Caki2 (cell line): ENCODE data around the gene AFMID. TPM values are rescaled to one million over a fixed set of nuclear protein-coding genes. Genes with fewer than 3 reads are reported as not detected.
A peak's percentile ranks its signal among the peaks of the same experiment; 100 is the strongest.

Source experiments
- DNase-seq: peaks from one replicate; pipeline ENCODE4 v3.0.0-alpha.2; 2015; ENCODE audit warnings: low read depth
- in situ Hi-C: cut with HindIII; loops from 2 replicates; pipeline ENCODE4 v1.10.0; 2016; ENCODE audit warnings: low sequenced_read_pairs, low pct_unique_long_range_greater_than_20kb, mixed read lengths
- total RNA-seq: library from RNA; depleted of rRNA; stranded (reverse); fragments of >200 nt; shearing (Covaris generic); gene quantifications from 2 replicates; pipeline ENCODE4 v1.2.3, GENCODE V29; 2014; ENCODE audit warnings: low replicate concordance

The AFMID gene
- total RNA-seq, 1 experiment from 2014 or later = 41.1 TPM

GRCh38 chr17:78174346-78174869 lies 12.8 kb upstream of the AFMID start:
- DNase-seq = no peak
- in situ Hi-C loops = no loop called here

GRCh38 chr17:78174870-78175642 lies 12.1 kb upstream of the AFMID start:
- in situ Hi-C loops = no loop called here
- no peak for DNase-seq

- in situ Hi-C loops = no loop called here
- no peak for DNase-seq
These were observed 11.6 kb upstream of the AFMID start for GRCh38 chr17:78175643-78175981.

- in situ Hi-C loops = no loop called here
- DNase-seq = no peak
These were observed 10.6 kb upstream of the AFMID start for GRCh38 chr17:78176548-78177025.

GRCh38 chr17:78179372-78179771 lies 7.8 kb upstream of the AFMID start:
- in situ Hi-C loops = no loop called here
- no peak for DNase-seq

- in situ Hi-C loops = no loop called here
- no peak for DNase-seq
These were observed 7.1 kb upstream of the AFMID start for GRCh38 chr17:78180083-78180482.

GRCh38 chr17:78180508-78180907 lies 6.7 kb upstream of the AFMID start:
- in situ Hi-C loops = no loop called here
- DNase-seq = no peak

GRCh38 chr17:78182504-78182903 lies 4.7 kb upstream of the AFMID start:
- no peak for DNase-seq
- in situ Hi-C loops = no loop called here

GRCh38 chr17:78183916-78184315 lies 3.2 kb upstream of the AFMID start:
- in situ Hi-C loops = no loop called here
- no peak for DNase-seq

GRCh38 chr17:78184351-78184750 lies 2.8 kb upstream of the AFMID start:
- DNase-seq = no peak
- in situ Hi-C loops = no loop called here

- in situ Hi-C loops = no loop called here
- DNase-seq = peak; percentile 75
These were observed 2.3 kb upstream of the AFMID start for GRCh38 chr17:78184868-78185267.

GRCh38 chr17:78185981-78186691 lies 1.0 kb upstream of the AFMID start:
- in situ Hi-C loops = no loop called here
- peak; percentile 75 for DNase-seq

- in situ Hi-C loops = no loop called here
- DNase-seq = no peak
These were observed 9.6 kb downstream of the AFMID start for GRCh38 chr17:78196716-78197115.

- in situ Hi-C loops = no loop called here
- DNase-seq = no peak
These were observed 10.1 kb downstream of the AFMID start for GRCh38 chr17:78197147-78197832.

- no peak for DNase-seq
- in situ Hi-C loops = no loop called here
These were observed 13.3 kb downstream of the AFMID start for GRCh38 chr17:78200451-78200850.

- no peak for DNase-seq
- in situ Hi-C loops = no loop called here
These were observed 15.5 kb downstream of the AFMID start for GRCh38 chr17:78202666-78203065.

- in situ Hi-C loops = no loop called here
- no peak for DNase-seq
These were observed 17.4 kb downstream of the AFMID start for GRCh38 chr17:78204387-78205123.

- no peak for DNase-seq
- in situ Hi-C loops = no loop called here
These were observed 18.1 kb downstream of the AFMID start for GRCh38 chr17:78205124-78205775.
